Left kidney (tissue), 2 donors: Measurements from ENCODE around the gene GALNS. TPM values are rescaled to one million over a fixed set of nuclear protein-coding genes. Genes with fewer than 3 reads are reported as not detected.
"Not testable (repeated sequence)": the region's sequence is repeated elsewhere in the genome, so short reads cannot be mapped to it uniquely, and the experiment has no call there.

Experiments
- DNase-seq: peaks from one replicate; pipeline ENCODE4 v3.0.0-alpha.2; 2013
- polyA plus RNA-seq: library from polyadenylated mRNA; unstranded; fragments of 120-200 nt; gene quantifications from one replicate; pipeline ENCODE4 v1.2.1, GENCODE V29; 2013; ENCODE audit not compliant: insufficient read length

The GALNS gene
- polyA plus RNA-seq, 1 donor = 22.2 TPM

DNA sequence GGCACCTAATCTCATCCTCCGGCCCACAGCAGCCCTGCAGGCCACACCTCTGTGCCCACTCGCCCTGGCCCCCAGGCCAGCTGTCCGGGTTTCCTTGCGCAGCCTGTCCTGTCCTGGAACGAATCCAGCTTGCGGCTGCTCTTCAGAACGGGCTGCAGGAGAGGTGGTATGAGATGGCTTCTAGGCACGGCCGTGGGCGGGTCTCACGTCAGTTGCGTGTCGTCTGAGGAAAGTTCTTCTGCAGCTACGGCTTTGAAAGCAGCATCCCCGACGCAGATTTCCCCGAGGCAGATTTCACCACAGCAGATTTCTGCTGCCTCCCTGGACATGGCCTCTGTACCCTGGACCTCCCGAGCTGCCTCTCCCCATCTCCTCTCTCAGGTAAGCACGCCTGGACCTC is 18.2 kb downstream of the GALNS start:
- no peak for DNase-seq

- DNase-seq = no peak
These were observed 18.9 kb downstream of the GALNS start for GRCh38 chr16:88837806-88838205.

DNA sequence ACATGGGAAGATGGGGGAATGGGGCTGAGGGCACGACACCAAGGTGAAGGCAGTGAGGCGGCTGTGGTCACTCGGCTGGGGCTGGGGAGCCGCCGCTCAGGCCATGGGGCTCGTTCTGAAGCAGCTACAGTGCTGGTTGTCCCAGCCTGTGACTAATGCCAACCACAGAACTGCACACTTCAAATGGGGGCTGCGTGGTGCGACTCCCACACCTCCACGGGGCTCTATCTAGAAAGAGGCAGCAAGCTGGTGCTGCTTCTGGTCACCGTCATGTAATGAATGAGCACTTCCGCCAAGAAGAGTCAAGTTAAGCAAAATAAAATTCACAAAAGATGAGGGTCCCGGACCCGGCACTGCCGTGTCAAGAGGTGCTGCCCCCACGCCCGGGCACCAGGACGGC is 20.0 kb downstream of the GALNS start:
- no peak for DNase-seq

DNA sequence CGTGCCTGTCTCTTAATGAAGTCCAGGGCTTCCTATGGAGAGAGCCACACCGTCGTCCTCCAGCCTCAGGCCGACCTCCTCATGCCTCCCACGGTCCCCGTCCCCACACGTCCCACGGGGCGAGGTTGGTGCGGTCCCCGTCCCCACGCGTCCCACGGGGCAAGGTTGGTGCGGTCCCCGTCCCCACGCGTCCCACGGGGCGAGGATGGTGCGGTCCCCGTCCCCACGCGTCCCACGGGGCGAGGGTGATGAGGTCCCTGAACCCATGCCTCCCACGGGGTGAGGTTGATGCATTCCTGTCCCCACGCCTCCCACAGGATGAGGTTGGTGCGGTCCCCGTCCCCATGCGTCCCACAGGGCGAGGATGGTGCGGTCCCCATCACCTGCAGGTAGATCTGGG is 20.9 kb downstream of the GALNS start:
- DNase-seq = no peak

GRCh38 chr16:88835383-88835782 is 21.4 kb downstream of the GALNS start:
- no peak for DNase-seq

GRCh38 chr16:88834670-88835069 is 22.1 kb downstream of the GALNS start:
- no peak for DNase-seq

GRCh38 chr16:88833086-88833485 is 23.7 kb downstream of the GALNS start:
- DNase-seq = no peak

DNA sequence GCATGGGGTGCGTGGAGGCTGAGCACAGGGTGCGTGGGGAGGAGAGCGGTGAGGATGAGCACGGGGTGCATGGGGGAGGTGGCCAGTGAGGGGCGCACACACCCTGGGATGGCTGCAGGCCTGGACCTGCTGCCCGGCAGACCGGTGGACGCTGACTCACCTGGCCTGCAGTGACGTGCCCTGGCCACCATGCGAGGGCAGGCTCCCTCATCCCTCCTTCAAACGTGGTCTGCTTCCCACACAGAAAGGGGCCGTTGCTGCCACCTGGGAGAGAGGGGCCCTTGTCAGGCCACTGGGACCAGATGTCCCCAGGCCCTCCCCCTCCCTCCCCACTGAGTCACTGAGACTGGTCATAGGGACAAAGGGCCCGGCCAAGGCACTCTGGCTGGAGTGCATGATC is 24.9 kb downstream of the GALNS start:
- DNase-seq = no peak

GRCh38 chr16:88830783-88831182 is 26.0 kb downstream of the GALNS start:
- no peak for DNase-seq

- DNase-seq = peak; percentile 53
These were observed 26.5 kb downstream of the GALNS start for GRCh38 chr16:88830258-88830657.

GRCh38 chr16:88828711-88829110 is 28.0 kb downstream of the GALNS start:
- DNase-seq = no peak

GRCh38 chr16:88827727-88828126 is 29.0 kb downstream of the GALNS start:
- DNase-seq = no peak

GRCh38 chr16:88826070-88826840 is 30.5 kb downstream of the GALNS start:
- no peak for DNase-seq

DNA sequence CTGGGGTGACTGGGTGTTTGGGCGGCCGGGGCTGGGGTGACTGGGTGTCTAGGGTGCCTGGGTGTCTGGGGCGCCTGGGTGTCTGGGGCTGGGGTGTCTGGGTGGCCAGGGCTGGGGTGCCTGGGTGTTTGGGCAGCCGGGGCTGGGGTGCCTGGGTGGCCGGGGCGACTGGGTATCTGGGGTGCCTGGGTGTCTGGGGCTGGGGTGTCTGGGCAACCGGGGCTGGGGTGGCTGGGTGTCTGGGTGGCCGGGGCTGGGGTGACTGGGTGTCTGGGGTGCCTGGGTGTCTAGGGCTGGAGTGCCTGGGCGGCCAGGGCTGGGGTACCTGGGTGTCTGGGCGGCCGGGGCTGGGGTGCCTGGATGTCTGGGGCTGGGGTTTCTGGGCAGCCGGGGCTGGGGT is 31.6 kb downstream of the GALNS start:
- DNase-seq = no peak

GRCh38 chr16:88824256-88825077 is 32.3 kb downstream of the GALNS start:
- no peak for DNase-seq

GRCh38 chr16:88823646-88824045 is 33.1 kb downstream of the GALNS start:
- not testable (repeated sequence) for DNase-seq

DNA sequence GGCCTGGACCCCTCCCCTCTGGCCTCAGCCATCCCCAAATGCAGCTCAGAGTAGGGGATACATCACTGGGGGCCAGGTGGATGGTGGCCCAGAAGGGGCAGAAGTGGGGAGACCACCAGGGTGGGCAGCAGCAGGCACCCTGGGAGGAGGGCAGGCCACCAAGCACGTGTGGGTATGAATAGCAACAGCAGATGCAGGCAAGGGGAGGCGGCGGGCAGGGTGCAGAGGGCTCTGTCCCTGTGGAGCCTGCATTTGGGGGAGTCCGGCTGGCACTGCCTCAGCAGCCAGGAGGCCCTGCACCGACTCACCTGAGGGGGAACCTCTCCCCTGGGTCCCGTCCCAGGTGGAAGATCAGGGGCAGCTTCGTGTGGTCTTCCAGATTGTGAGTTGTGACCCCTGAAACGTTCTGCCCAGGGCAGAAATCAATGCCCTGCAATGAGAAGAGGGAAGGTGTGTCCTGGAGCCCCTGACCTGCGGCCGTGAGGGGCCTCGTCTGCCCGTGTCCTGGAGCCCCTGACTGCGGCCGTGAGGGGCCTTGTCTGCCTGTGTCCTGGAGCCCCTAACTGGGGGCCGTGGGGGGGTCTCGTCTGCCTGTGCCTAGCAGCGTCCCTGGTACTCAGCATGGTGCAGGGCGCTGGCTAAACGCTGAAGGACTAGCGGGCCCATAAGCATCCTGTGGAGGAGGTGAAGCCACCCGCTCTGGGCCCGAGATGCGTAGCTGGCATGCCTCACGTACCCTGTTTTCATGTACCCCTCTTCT is 34.3 kb downstream of the GALNS start:
- no peak for DNase-seq

- no peak for DNase-seq
These were observed 35.4 kb downstream of the GALNS start for GRCh38 chr16:88821168-88821850.

- no peak for DNase-seq
These were observed 36.2 kb downstream of the GALNS start for GRCh38 chr16:88820385-88821025.

DNA sequence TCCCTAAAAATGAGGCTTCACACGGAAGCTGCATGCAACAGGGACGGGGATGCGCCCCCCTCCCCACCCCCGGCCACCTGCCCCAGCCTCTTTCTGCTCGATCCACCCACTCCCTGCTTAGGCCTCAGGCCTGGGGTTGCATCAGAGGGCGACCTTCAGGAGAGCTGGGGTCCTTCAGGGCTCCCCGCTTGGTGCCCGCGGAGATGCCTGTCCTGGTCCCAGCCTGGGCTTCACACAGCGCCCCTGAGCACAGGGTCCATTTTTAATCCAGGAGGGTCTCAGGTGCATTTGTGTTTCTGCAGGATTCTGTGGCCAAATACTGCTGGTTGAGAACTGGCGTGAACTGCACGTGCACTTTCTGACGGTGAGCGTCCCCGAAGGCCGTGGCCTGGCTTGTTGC is 37.6 kb downstream of the GALNS start:
- DNase-seq = no peak

GRCh38 chr16:88818575-88818874 is 38.2 kb downstream of the GALNS start:
- DNase-seq = no peak
